K562 (cell line): ENCODE results near the gene ZNF407. TPM values are rescaled to one million over a fixed set of nuclear protein-coding genes. Genes with fewer than 3 reads are reported as not detected.

Experiments
- ATAC-seq: fragments of 200-7000 bp; cut with Tn5 transposase; 3 replicates; pipeline ENCODE4 v1.9.1; 2020; ENCODE audit warnings: moderate library complexity
- BruUV-seq: library from RNA; stranded (reverse); fragments of 400-500 nt; replicated peaks from 2 replicates; lab custom pipeline; 2021; lab: Mats Ljungman, UMichigan
- CTCF ChIA-PET: fragments of 300-600 bp; formaldehyde crosslinking; extraction: SDS; loops from one replicate; lab custom pipeline; 2021; ENCODE audit warnings: low intra/inter-chr PET ratio; lab: Yijun Ruan, JAX
- POLR2A ChIA-PET: fragments of 300-600, 350-650 bp; sonication (Branson Sonifier 250); formaldehyde crosslinking; extraction: SDS; loops from one replicate; lab custom pipeline; 2021; ENCODE audit warnings: antibody characterized with exemption, inconsistent platforms; lab: Yijun Ruan, JAX
- DNase-seq, 4 experiments: peaks; one replicate each; pipeline versions ENCODE4 v3.0.0 to v3.0.0-alpha.2; 2011 to 2018; ENCODE audit warnings: low spot score in 3 of 4, mixed read lengths in 3 of 4; ENCODE audit errors: extremely low read depth in 1 of 4
- FAIRE-seq: peaks from 2 replicates; lab custom pipeline; 2011; peaks lifted over from hg19 to GRCh38; lab: Jason Lieb, UNC
- H2AFZ ChIP-seq: 2 replicates; pipeline ENCODE4 v1.6.0; 2011; ENCODE audit warnings: low read depth, low read length, control low read depth, inconsistent platforms
- H3K27ac ChIP-seq: fragments of 200-600 bp; 3 replicates; pipeline ENCODE4 v1.8.0; 2011; ENCODE audit warnings: low read depth, mild to moderate bottlenecking, control low read depth, inconsistent platforms, low read length, moderate library complexity, mixed read lengths; ENCODE audit errors: extremely low read depth
- H3K27me3 ChIP-seq, 2 experiments: fragments of 300-600 bp in 1 of 2; 2 replicates in 1 of 2; 3 replicates in 1 of 2; pipeline versions ENCODE4 v1.6.0 to v1.8.0; 2011; ENCODE audit warnings: inconsistent platforms in 2 of 2, low read length in 2 of 2, mild to moderate bottlenecking in 1 of 2, mixed read lengths in 1 of 2, moderate library complexity in 1 of 2; ENCODE audit not compliant: control insufficient read depth in 2 of 2, insufficient read depth in 2 of 2
- H3K36me3 ChIP-seq: fragments of 300-600 bp; 3 replicates; pipeline ENCODE4 v1.8.0; 2011; ENCODE audit warnings: mild to moderate bottlenecking, low read length, inconsistent platforms; ENCODE audit not compliant: control insufficient read depth, insufficient read depth
- H3K4me1 ChIP-seq, 2 experiments: fragments of 200-600 bp in 1 of 2; replicated peaks in 1 of 2; 2 replicates in 1 of 2; 3 replicates in 1 of 2; pipeline versions ENCODE4 v1.5.1 to v1.8.0; 2011; ENCODE audit warnings: inconsistent platforms in 2 of 2, low read length in 2 of 2, mild to moderate bottlenecking in 1 of 2, mixed read lengths in 1 of 2, moderate library complexity in 1 of 2; ENCODE audit not compliant: control insufficient read depth in 2 of 2, insufficient read depth in 2 of 2
- H3K4me2 ChIP-seq: 2 replicates; pipeline ENCODE4 v1.6.1; 2011; ENCODE audit warnings: low read length, control low read depth, inconsistent platforms, mixed read lengths; ENCODE audit not compliant: insufficient read depth
- H3K4me3 ChIP-seq: fragments of 200-600 bp; sonication (generic), shearing (Covaris generic); 2 replicates; pipeline ENCODE4 v1.5.1; 2016; ENCODE audit warnings: control low read depth, inconsistent platforms
- H3K79me2 ChIP-seq: fragments of 200-600 bp; 3 replicates; pipeline ENCODE4 v1.8.0; 2011; ENCODE audit warnings: low read length, inconsistent platforms; ENCODE audit not compliant: control insufficient read depth, insufficient read depth
- H3K9ac ChIP-seq, 2 experiments: 2 replicates each; pipeline versions ENCODE4 v1.6.0 to v1.6.1; 2011; ENCODE audit warnings: low read depth in 2 of 2, low read length in 2 of 2, control low read depth in 1 of 2, inconsistent platforms in 1 of 2, mild to moderate bottlenecking in 1 of 2, mixed read lengths in 1 of 2; ENCODE audit not compliant: insufficient read depth in 1 of 2
- H3K9me1 ChIP-seq: one replicate; pipeline ENCODE4 v1.6.0; 2011; ENCODE audit warnings: inconsistent platforms, mild to moderate bottlenecking, low read length, moderate library complexity; ENCODE audit not compliant: control insufficient read depth, insufficient read depth
- H3K9me3 ChIP-seq: replicated peaks from 2 replicates; pipeline ENCODE4 v1.5.1; 2011; ENCODE audit warnings: low read depth, low read length, inconsistent platforms; ENCODE audit not compliant: control insufficient read depth, insufficient read depth
- H4K20me1 ChIP-seq: replicated peaks from 2 replicates; pipeline ENCODE4 v1.6.1; 2011; ENCODE audit warnings: low read length, inconsistent platforms, mixed read lengths; ENCODE audit not compliant: control insufficient read depth, insufficient read depth
- KAT7 ChIP-seq: sonication (generic); formaldehyde crosslinking; IDR thresholded peaks from 2 replicates; pipeline ENCODE4 v1.8.0; 2022; ENCODE audit warnings: missing genetic modification reagents, mild to moderate bottlenecking, borderline replicate concordance
- KDM2B ChIP-seq: fragments of 250-450 bp; sonication (Bioruptor Pico); IDR thresholded peaks from 2 replicates; pipeline ENCODE4 v1.8.0; 2021; ENCODE audit warnings: mild to moderate bottlenecking, moderate library complexity
- LCOR ChIP-seq: sonication (generic); formaldehyde crosslinking; IDR thresholded peaks from 2 replicates; pipeline ENCODE4 v1.8.0; 2022; ENCODE audit warnings: mild to moderate bottlenecking, missing genetic modification reagents
- SAFB ChIP-seq: fragments of 200-400 bp; formaldehyde crosslinking; IDR thresholded peaks from 2 replicates; pipeline ENCODE4 v1.6.1; 2017; ENCODE audit warnings: low read depth, low read length, borderline replicate concordance
- SMC3 ChIP-seq: conservative IDR thresholded peaks from 2 replicates; pipeline ENCODE4 v1.6.1; 2011; ENCODE audit warnings: low read depth, low read length, improper control_type of control experiment; ENCODE audit not compliant: insufficient read depth
- ZNF121 ChIP-seq: sonication (generic); formaldehyde crosslinking; conservative IDR thresholded peaks from 2 replicates; pipeline ENCODE4 v1.8.0; 2022; ENCODE audit warnings: missing genetic modification reagents
- ZNF263 ChIP-seq: sonication (generic); formaldehyde crosslinking; IDR thresholded peaks from 2 replicates; pipeline ENCODE4 v1.8.0; 2022; ENCODE audit warnings: mild to moderate bottlenecking, missing genetic modification reagents, borderline replicate concordance
- WGBS: fragments of 100-300 bp; shearing (Covaris generic); methylation state at CpG from one replicate; pipeline ENCODE4 v1.1.6; 2016; ENCODE audit warnings: low coverage, mixed read lengths; ENCODE audit not compliant: insufficient coverage; ENCODE audit errors: missing lambda C conversion rate; 5-methylcytosine and 5-hydroxymethylcytosine counted together
- in situ Hi-C: fragments of 300-500 bp; cut with MboI; formaldehyde crosslinking; loops from 4 replicates; pipeline ENCODE4 v1.15.0; 2018; ENCODE audit warnings: inconsistent platforms, mixed read lengths
- intact Hi-C: fragments of 100-400 bp; cut with micrococcal nuclease; formaldehyde crosslinking; loops from 2 replicates; pipeline ENCODE4 v1.14.2; 2022
- polyA plus RNA-seq, 8 experiments: library from polyadenylated mRNA; depleted of rRNA in 4 of 8; stranded (reverse) in 5 of 8; unstranded in 3 of 8; fragments of >200 nt; fragmentation: Nextera tagmentation in 2 of 8; fragmentation: Illumina TruSeq in 1 of 8; extraction: Ambion mirVana in 2 of 8; extraction: Trizol in 1 of 8; gene quantifications; 2 replicates each; pipeline versions ENCODE4 v1.2.1 to v1.2.3, GENCODE V29; 2011 to 2014; ENCODE audit warnings: inconsistent platforms in 1 of 8, missing spikeins in 1 of 8
- total RNA-seq, 7 experiments: library from RNA; depleted of rRNA in 6 of 7; stranded (reverse); fragments of >200 nt in 6 of 7; fragmentation: Illumina TruSeq in 2 of 7; extraction: Trizol in 2 of 7; gene quantifications; 2 replicates each; pipeline versions ENCODE4 v1.2.1 to v1.2.3, GENCODE V29; 2011 to 2021; ENCODE audit warnings: low replicate concordance in 1 of 7
- TF ChIP-seq, protein P1 (sequence below), 2 experiments: fragments of 450-650 bp in 1 of 2; sonication (generic) in 1 of 2; formaldehyde crosslinking; conservative IDR thresholded peaks; 2 replicates each; pipeline versions ENCODE4 v1.4.0 to v1.8.1; 2020 to 2022; ENCODE audit warnings: mild to moderate bottlenecking in 1 of 2, missing genetic modification reagents in 1 of 2
- TF ChIP-seq, protein P2 (sequence below): fragments of 250-450 bp; sonication (Bioruptor Pico); IDR thresholded peaks from 2 replicates; pipeline ENCODE4 v1.8.0; 2022; ENCODE audit warnings: moderate library complexity, mild to moderate bottlenecking, inconsistent platforms

ZNF407 gene
- total and polyA plus RNA-seq, 9 of the 15 experiments (the other 6 are each of a cell fraction or from before 2014, with no cell fraction given): 0.21 to 5.4 (median 2.3) TPM

DNA sequence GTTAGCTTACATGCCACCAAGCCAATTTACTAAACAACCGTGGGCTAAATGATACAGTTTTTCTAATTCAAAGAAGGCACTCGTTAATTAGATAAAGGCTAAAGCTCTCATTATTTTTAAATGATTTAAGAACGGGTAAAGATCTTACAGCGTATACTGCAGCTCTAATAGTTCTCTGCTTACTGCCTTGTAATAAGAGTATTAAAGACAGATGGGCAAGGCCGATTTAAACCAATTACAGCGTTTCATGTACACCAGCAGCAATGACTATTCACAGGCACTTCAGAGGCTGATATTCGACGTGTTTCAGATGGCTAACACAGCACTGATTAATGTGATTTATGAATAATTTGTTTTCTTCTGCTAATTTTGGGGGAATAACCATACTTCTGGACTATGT, 259.3 kb downstream of the ZNF407 start:
- ATAC-seq (no peak), DNase-seq (no peak), FAIRE-seq (no peak)
- H3K4me3 ChIP-seq: no peak overlapping the region
- in situ Hi-C loops (no loop called here), intact Hi-C loops (no loop called here)
- H3K9ac ChIP-seq: no peak overlapping the region
- H3K36me3 ChIP-seq: no peaks in the 10 kb centered on the region
- POLR2A ChIA-PET: no interaction called here
- TF ChIP-seq ZNF263 (CRISPR knock-in tag) (no peak), SMC3 (no peak), SAFB (no peak), LCOR (no peak), KDM2B (CRISPR knock-in tag) (no peak), KAT7 (CRISPR knock-in tag) (no peak), ZNF121 (CRISPR knock-in tag) (no peak)
- TF ChIP-seq, protein P1, sequence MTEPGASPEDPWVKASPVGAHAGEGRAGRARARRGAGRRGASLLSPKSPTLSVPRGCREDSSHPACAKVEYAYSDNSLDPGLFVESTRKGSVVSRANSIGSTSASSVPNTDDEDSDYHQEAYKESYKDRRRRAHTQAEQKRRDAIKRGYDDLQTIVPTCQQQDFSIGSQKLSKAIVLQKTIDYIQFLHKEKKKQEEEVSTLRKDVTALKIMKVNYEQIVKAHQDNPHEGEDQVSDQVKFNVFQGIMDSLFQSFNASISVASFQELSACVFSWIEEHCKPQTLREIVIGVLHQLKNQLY (CRISPR knock-in tag; conservative IDR thresholded peaks at IDR 0.05): no peak
- TF ChIP-seq, protein P2, sequence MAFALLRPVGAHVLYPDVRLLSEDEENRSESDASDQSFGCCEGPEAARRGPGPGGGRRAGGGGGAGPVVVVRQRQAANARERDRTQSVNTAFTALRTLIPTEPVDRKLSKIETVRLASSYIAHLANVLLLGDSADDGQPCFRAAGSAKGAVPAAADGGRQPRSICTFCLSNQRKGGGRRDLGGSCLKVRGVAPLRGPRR: no peak
- no peaks in the 10 kb centered on the region for H3K9me3 ChIP-seq
- H3K4me1 ChIP-seq: peaks cover 0 to 3% of the 10 kb centered on the region in 2 experiments; a peak in 1 of 5 replicates
- no peaks in the 10 kb centered on the region for H3K79me2 ChIP-seq
- no peaks in the 10 kb centered on the region for H3K27me3 ChIP-seq
- CTCF ChIA-PET: no interaction called here
- BruUV-seq: no TSS peak
- no peaks in the 10 kb centered on the region for H4K20me1 ChIP-seq
- WGBS: 29% methylated on average over 8 of the region's 8 CpGs
- no peak overlapping the region for H2AFZ ChIP-seq
- H3K4me2 ChIP-seq: no peak overlapping the region
- H3K27ac ChIP-seq: no peak overlapping the region
- H3K9me1 ChIP-seq: no peaks in the 10 kb centered on the region
